HEK293T (cell line): ENCODE measurements around the gene OR4K15.

Source experiments
- CTCF ChIA-PET: fragments of 350-600 bp; formaldehyde crosslinking; extraction: SDS; loops from one replicate; lab custom pipeline; 2021; ENCODE audit warnings: antibody characterized with exemption, inconsistent platforms; lab: Yijun Ruan, JAX
- POLR2A ChIA-PET: fragments of 350-600 bp; formaldehyde crosslinking; extraction: SDS; loops from one replicate; lab custom pipeline; 2020; ENCODE audit warnings: antibody characterized with exemption, inconsistent platforms; lab: Yijun Ruan, JAX
- DNase-seq: peaks from one replicate; pipeline ENCODE4 v3.0.0; 2012; ENCODE audit warnings: mixed read lengths; ENCODE audit errors: extremely low spot score
- ARNT ChIP-seq: fragments of 450-650 bp; IDR thresholded peaks from 2 replicates; pipeline ENCODE4 v1.6.1; 2017; ENCODE audit warnings: mild to moderate bottlenecking
- BHLHE40 ChIP-seq: fragments of 450-650 bp; IDR thresholded peaks from 2 replicates; pipeline ENCODE4 v1.6.1; 2016; ENCODE audit warnings: mild to moderate bottlenecking, moderate library complexity, borderline replicate concordance
- CTBP1 ChIP-seq: fragments of 450-650 bp; IDR thresholded peaks from 2 replicates; pipeline ENCODE4 v1.6.1; 2016; ENCODE audit warnings: borderline replicate concordance
- ELF4 ChIP-seq: fragments of 450-650 bp; IDR thresholded peaks from 2 replicates; pipeline ENCODE4 v1.6.1; 2017; ENCODE audit warnings: antibody characterized with exemption
- FOXA1 ChIP-seq: fragments of 450-650 bp; IDR thresholded peaks from 2 replicates; pipeline ENCODE4 v1.6.1; 2016; ENCODE audit warnings: mild to moderate bottlenecking
- FOXK2 ChIP-seq: fragments of 450-650 bp; IDR thresholded peaks from 2 replicates; pipeline ENCODE4 v1.6.1; 2016; ENCODE audit warnings: mild to moderate bottlenecking
- FOXM1 ChIP-seq: fragments of 450-650 bp; IDR thresholded peaks from 2 replicates; pipeline ENCODE4 v1.6.1; 2017; ENCODE audit warnings: mild to moderate bottlenecking, borderline replicate concordance
- HDGF ChIP-seq: fragments of 450-650 bp; IDR thresholded peaks from 2 replicates; pipeline ENCODE4 v1.6.1; 2017; ENCODE audit warnings: antibody characterized with exemption, borderline replicate concordance
- L3MBTL2 ChIP-seq: fragments of 450-650 bp; conservative IDR thresholded peaks from 2 replicates; pipeline ENCODE4 v1.6.1; 2016; ENCODE audit warnings: mild to moderate bottlenecking
- LEF1 ChIP-seq: fragments of 450-650 bp; IDR thresholded peaks from 2 replicates; pipeline ENCODE4 v1.6.1; 2017; ENCODE audit warnings: mild to moderate bottlenecking, borderline replicate concordance
- NFRKB ChIP-seq: fragments of 450-650 bp; IDR thresholded peaks from 2 replicates; pipeline ENCODE4 v1.6.1; 2016; ENCODE audit warnings: mild to moderate bottlenecking, moderate library complexity
- PKNOX1 ChIP-seq: fragments of 450-650 bp; IDR thresholded peaks from 2 replicates; pipeline ENCODE4 v1.6.1; 2016
- SP1 ChIP-seq: fragments of 450-650 bp; IDR thresholded peaks from 2 replicates; pipeline ENCODE4 v1.6.1; 2017
- SUZ12 ChIP-seq: fragments of 450-650 bp; IDR thresholded peaks from 2 replicates; pipeline ENCODE4 v1.6.1; 2016; ENCODE audit warnings: mild to moderate bottlenecking
- TARDBP ChIP-seq: fragments of 450-650 bp; IDR thresholded peaks from 2 replicates; pipeline ENCODE4 v1.6.1; 2016
- ZNF384 ChIP-seq: fragments of 450-650 bp; IDR thresholded peaks from 2 replicates; pipeline ENCODE4 v1.6.1; 2016

The OR4K15 gene

GRCh38 chr14:19974844-19975243 is 547 bp upstream of the OR4K15 start:
- ChIA-PET POLR2A (no interaction called here), CTCF (no interaction called here)
- TF ChIP-seq NFRKB: no peak
- no peak for DNase-seq

GRCh38 chr14:19993438-19993837 is 18.0 kb downstream of the OR4K15 start:
- POLR2A ChIA-PET: interaction anchor here (0.6 kb wide), 1 partner anchor 181 kb away, joined by 3 read pairs; no protein-coding TSS in a partner anchor
- no peak for DNase-seq
- CTCF ChIA-PET: no interaction called here
- TF ChIP-seq SUZ12: no peak
- no peak for TF ChIP-seq ZNF384
- TF ChIP-seq CTBP1: no peak
- TF ChIP-seq HDGF: no peak
- no peak for TF ChIP-seq L3MBTL2
- no peak for TF ChIP-seq NFRKB
- no peak for TF ChIP-seq ELF4
- no peak for TF ChIP-seq FOXK2
- no peak for TF ChIP-seq BHLHE40
- TF ChIP-seq FOXM1: no peak

- POLR2A ChIA-PET: no interaction called here
- DNase-seq: no peak
- no peak for TF ChIP-seq ARNT
- TF ChIP-seq CTBP1: no peak
- no peak for TF ChIP-seq BHLHE40
- no peak for TF ChIP-seq HDGF
- TF ChIP-seq FOXM1: no peak
- TF ChIP-seq FOXA1: no peak
- TF ChIP-seq SP1: no peak
- TF ChIP-seq SUZ12: no peak
- TF ChIP-seq TARDBP: no peak
- no peak for TF ChIP-seq L3MBTL2
- no peak for TF ChIP-seq ELF4
- no peak for TF ChIP-seq PKNOX1
- no peak for TF ChIP-seq LEF1
- no peak for TF ChIP-seq ZNF384
- no peak for TF ChIP-seq NFRKB
- CTCF ChIA-PET: no interaction called here
These were observed 26.5 kb downstream of the OR4K15 start, which contains the start of gene OR4Q2 for GRCh38 chr14:20001863-20002262. Gene OR4Q2, plus strand, starts transcription at chr14:20002163.

GRCh38 chr14:20002319-20002718 is 26.9 kb downstream of the OR4K15 start:
- ChIA-PET CTCF (no interaction called here), POLR2A (no interaction called here)
- DNase-seq: no peak

GRCh38 chr14:20008156-20008555 is 32.8 kb downstream of the OR4K15 start:
- ChIA-PET CTCF (no interaction called here), POLR2A (no interaction called here)
- no peak for TF ChIP-seq L3MBTL2
- TF ChIP-seq HDGF: no peak
- no peak for TF ChIP-seq FOXM1
- no peak for TF ChIP-seq BHLHE40
- no peak for TF ChIP-seq ELF4
- no peak for TF ChIP-seq ARNT
- no peak for DNase-seq

More at GRCh38 chr14:20002319-20002718, 26.9 kb downstream of the OR4K15 start:
- TF ChIP-seq HDGF (no peak), FOXK2 (no peak), FOXA1 (no peak), LEF1 (no peak), TARDBP (no peak)

- DNase-seq: no peak
- ChIA-PET POLR2A (no interaction called here), CTCF (no interaction called here)
- TF ChIP-seq ZNF384: no peak
- no peak for TF ChIP-seq LEF1
- no peak for TF ChIP-seq FOXK2
- no peak for TF ChIP-seq CTBP1
- no peak for TF ChIP-seq ELF4
- no peak for TF ChIP-seq PKNOX1
- no peak for TF ChIP-seq L3MBTL2
- no peak for TF ChIP-seq ARNT
- no peak for TF ChIP-seq SP1
- no peak for TF ChIP-seq TARDBP
- no peak for TF ChIP-seq FOXA1
- no peak for TF ChIP-seq HDGF
- TF ChIP-seq BHLHE40: no peak
- TF ChIP-seq FOXM1: no peak
- no peak for TF ChIP-seq NFRKB
- TF ChIP-seq SUZ12: no peak
These were observed 44.0 kb downstream of the OR4K15 start, which contains the start of gene OR4K14 for GRCh38 chr14:20019257-20019865. Gene OR4K14, minus strand, starts transcription at chr14:20019307. Its CDS starts 4,114 bp downstream, at chr14:20015193.
